HEK293 (cell line): ENCODE results near the gene NEK10.

Experiments
- CTCF ChIA-PET: fragments of 350-600 bp; formaldehyde crosslinking; extraction: SDS; loops from one replicate; lab custom pipeline; 2021; ENCODE audit warnings: antibody characterized with exemption; lab: Yijun Ruan, JAX
- POLR2A ChIA-PET: fragments of 300-600 bp; formaldehyde crosslinking; extraction: SDS; loops from one replicate; lab custom pipeline; 2020; ENCODE audit warnings: antibody characterized with exemption, inconsistent platforms; lab: Yijun Ruan, JAX
- H3K27ac ChIP-seq: fragments of 200-500 bp; sonication (Bioruptor generic); 2 replicates; pipeline ENCODE4 v1.5.1; 2014; ENCODE audit warnings: low read depth, low read length, control low read depth, inconsistent platforms; ENCODE audit errors: extremely low read depth
- H3K36me3 ChIP-seq, 2 experiments: fragments of 200-500 bp in 1 of 2; sonication (Bioruptor generic) in 1 of 2; 1 replicate in 1 of 2; 2 replicates in 1 of 2; pipeline ENCODE4 v1.5.1; 2014 to 2017; ENCODE audit warnings: inconsistent platforms in 2 of 2, low read length in 2 of 2; ENCODE audit not compliant: control insufficient read depth in 2 of 2, insufficient read depth in 1 of 2
- H3K4me1 ChIP-seq: fragments of 200-500 bp; sonication (Bioruptor generic); 2 replicates; pipeline ENCODE4 v1.5.1; 2014; ENCODE audit warnings: mild to moderate bottlenecking, low read length, inconsistent platforms; ENCODE audit not compliant: control insufficient read depth, insufficient read depth
- H3K4me3 ChIP-seq: 2 replicates; pipeline ENCODE4 v1.5.1; 2011; ENCODE audit warnings: low read depth, mild to moderate bottlenecking, control low read depth, low read length, moderate library complexity
- H3K9me3 ChIP-seq: fragments of 200-500 bp; sonication (Bioruptor generic); 2 replicates; pipeline ENCODE4 v1.5.1; 2014; ENCODE audit warnings: low read depth, low read length, inconsistent platforms; ENCODE audit not compliant: control insufficient read depth, insufficient read depth
- GLIS2 ChIP-seq: fragments of 450-650 bp; formaldehyde crosslinking; IDR thresholded peaks from 2 replicates; pipeline ENCODE4 v1.5.1; 2016; ENCODE audit warnings: missing biosample characterization, missing genetic modification characterization
- HOXA7 ChIP-seq: sonication (generic); formaldehyde crosslinking; IDR thresholded peaks from 2 replicates; pipeline ENCODE4 v1.8.1; 2022; ENCODE audit warnings: missing genetic modification reagents, borderline replicate concordance
- KLF10 ChIP-seq: fragments of 450-650 bp; IDR thresholded peaks from 2 replicates; pipeline ENCODE4 v1.5.1; 2018; ENCODE audit warnings: missing biosample characterization, mild to moderate bottlenecking, missing genetic modification characterization
- KLF16 ChIP-seq: fragments of 450-650 bp; formaldehyde crosslinking; IDR thresholded peaks from 2 replicates; pipeline ENCODE4 v1.5.1; 2017; ENCODE audit warnings: missing biosample characterization, missing genetic modification characterization
- KLF8 ChIP-seq: fragments of 450-650 bp; formaldehyde crosslinking; IDR thresholded peaks from 2 replicates; pipeline ENCODE4 v1.5.1; 2016; ENCODE audit warnings: missing biosample characterization, missing genetic modification characterization
- MZF1 ChIP-seq: fragments of 450-650 bp; formaldehyde crosslinking; IDR thresholded peaks from 2 replicates; pipeline ENCODE4 v1.5.1; 2017; ENCODE audit warnings: missing biosample characterization, missing genetic modification characterization, borderline replicate concordance
- REPIN1 ChIP-seq: fragments of 450-650 bp; formaldehyde crosslinking; IDR thresholded peaks from 2 replicates; pipeline ENCODE4 v1.5.1; 2017; ENCODE audit warnings: missing biosample characterization, missing genetic modification characterization, low read depth
- SALL2 ChIP-seq: fragments of 450-650 bp; formaldehyde crosslinking; IDR thresholded peaks from 2 replicates; pipeline ENCODE4 v1.5.0; 2017; ENCODE audit warnings: missing biosample characterization, mild to moderate bottlenecking, missing genetic modification characterization, borderline replicate concordance
- SCRT2 ChIP-seq: fragments of 450-650 bp; formaldehyde crosslinking; IDR thresholded peaks from 2 replicates; pipeline ENCODE4 v1.5.1; 2016; ENCODE audit warnings: missing biosample characterization, missing genetic modification characterization
- SP7 ChIP-seq: fragments of 450-650 bp; formaldehyde crosslinking; IDR thresholded peaks from 2 replicates; pipeline ENCODE4 v1.5.1; 2016; ENCODE audit warnings: missing biosample characterization, missing genetic modification characterization
- TRIM28 ChIP-seq: IDR thresholded peaks from 2 replicates; pipeline ENCODE4 v1.6.1; 2011; ENCODE audit warnings: low read length, control low read depth, borderline replicate concordance
- ZBTB20 ChIP-seq: fragments of 450-650 bp; formaldehyde crosslinking; IDR thresholded peaks from 2 replicates; pipeline ENCODE4 v1.5.1; 2016; ENCODE audit warnings: missing biosample characterization, missing genetic modification characterization
- ZFP69B ChIP-seq: fragments of 450-650 bp; formaldehyde crosslinking; IDR thresholded peaks from 2 replicates; pipeline ENCODE4 v1.5.1; 2016; ENCODE audit warnings: missing biosample characterization, missing genetic modification characterization
- ZNF10 ChIP-seq: fragments of 450-650 bp; formaldehyde crosslinking; IDR thresholded peaks from 2 replicates; pipeline ENCODE4 v1.5.1; 2017; ENCODE audit warnings: missing biosample characterization, missing genetic modification characterization
- ZNF18 ChIP-seq: fragments of 450-650 bp; formaldehyde crosslinking; IDR thresholded peaks from 2 replicates; pipeline ENCODE4 v1.5.1; 2016; ENCODE audit warnings: missing biosample characterization, missing genetic modification characterization
- ZNF221 ChIP-seq: fragments of 450-650 bp; formaldehyde crosslinking; IDR thresholded peaks from 2 replicates; pipeline ENCODE4 v1.5.1; 2017; ENCODE audit warnings: missing biosample characterization, missing genetic modification characterization, borderline replicate concordance
- ZNF324 ChIP-seq: fragments of 450-650 bp; formaldehyde crosslinking; IDR thresholded peaks from 2 replicates; pipeline ENCODE4 v1.5.1; 2016; ENCODE audit warnings: missing biosample characterization, missing genetic modification characterization
- ZNF335 ChIP-seq: fragments of 450-650 bp; formaldehyde crosslinking; conservative IDR thresholded peaks from 2 replicates; pipeline ENCODE4 v1.5.1; 2016; ENCODE audit warnings: missing biosample characterization, missing genetic modification characterization
- ZNF354C ChIP-seq: fragments of 450-650 bp; formaldehyde crosslinking; IDR thresholded peaks from 2 replicates; pipeline ENCODE4 v1.5.1; 2016; ENCODE audit warnings: missing biosample characterization, missing genetic modification characterization, low read depth, borderline replicate concordance
- ZNF366 ChIP-seq: fragments of 450-650 bp; formaldehyde crosslinking; conservative IDR thresholded peaks from 2 replicates; pipeline ENCODE4 v1.5.1; 2016; ENCODE audit warnings: missing biosample characterization, missing genetic modification characterization
- ZNF529 ChIP-seq: fragments of 450-650 bp; formaldehyde crosslinking; IDR thresholded peaks from 2 replicates; pipeline ENCODE4 v1.5.1; 2017; ENCODE audit warnings: missing genetic modification characterization, missing biosample characterization; ENCODE audit not compliant: insufficient replicate concordance
- ZNF530 ChIP-seq: fragments of 450-650 bp; formaldehyde crosslinking; IDR thresholded peaks from 2 replicates; pipeline ENCODE4 v1.5.1; 2016; ENCODE audit warnings: low read depth, missing biosample characterization, missing genetic modification characterization
- ZNF621 ChIP-seq: fragments of 450-650 bp; formaldehyde crosslinking; IDR thresholded peaks from 2 replicates; pipeline ENCODE4 v1.5.1; 2017; ENCODE audit warnings: missing biosample characterization, missing genetic modification characterization
- ZNF624 ChIP-seq: fragments of 450-650 bp; formaldehyde crosslinking; IDR thresholded peaks from 2 replicates; pipeline ENCODE4 v1.5.1; 2017; ENCODE audit warnings: missing biosample characterization, missing genetic modification characterization
- ZSCAN18 ChIP-seq: fragments of 450-650 bp; formaldehyde crosslinking; IDR thresholded peaks from 2 replicates; pipeline ENCODE4 v1.5.1; 2016; ENCODE audit warnings: missing biosample characterization, missing genetic modification characterization

NEK10 gene

DNA sequence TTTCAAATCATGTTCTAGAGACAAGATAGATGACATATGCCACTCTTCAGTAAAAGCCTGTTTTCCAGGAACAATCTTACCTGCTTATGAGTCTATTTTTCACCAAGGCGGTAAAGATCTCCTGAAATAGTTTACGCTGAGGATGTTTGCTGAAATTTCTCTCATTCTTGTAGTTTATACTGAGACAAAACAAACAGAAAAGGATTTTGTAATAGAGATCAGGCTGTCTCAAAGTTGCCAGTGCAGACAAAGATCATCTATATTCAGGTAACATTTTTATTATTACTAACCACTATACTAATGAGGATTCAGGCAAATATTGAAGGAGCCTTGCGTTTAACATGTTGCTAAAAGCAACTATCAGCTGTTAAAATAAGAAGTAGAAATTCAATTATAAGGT, 25.0 kb downstream of the NEK10 start (continued):
- TF ChIP-seq MZF1 (tag by site-specific recombination) (no peak), KLF10 (no peak), KLF8 (tag by site-specific recombination) (no peak), SCRT2 (tag by site-specific recombination) (no peak), ZNF530 (tag by site-specific recombination) (no peak)

- ChIA-PET POLR2A (no interaction called here), CTCF (interaction anchor here (1.5 kb wide), 1 partner anchor 15 kb away, joined by 6 read pairs; no protein-coding TSS in a partner anchor)
- Histone ChIP-seq H3K4me1 (no peaks in the 10 kb centered on the region), H3K4me3 (no peak overlapping the region), H3K27ac (no peak overlapping the region), H3K9me3 (no peaks in the 10 kb centered on the region), H3K36me3 (no peaks in the 10 kb centered on the region)
- no peak for TF ChIP-seq ZNF221 (tag by site-specific recombination)
- TF ChIP-seq REPIN1: no peak
- no peak for TF ChIP-seq ZNF529 (tag by site-specific recombination)
- TF ChIP-seq ZNF10 (tag by site-specific recombination): no peak
- TF ChIP-seq ZSCAN18 (tag by site-specific recombination): no peak
- no peak for TF ChIP-seq ZNF324 (tag by site-specific recombination)
- TF ChIP-seq GLIS2 (tag by site-specific recombination): no peak
- TF ChIP-seq HOXA7 (CRISPR knock-in tag): no peak
- no peak for TF ChIP-seq ZNF624 (tag by site-specific recombination)
These were observed 26.9 kb downstream of the NEK10 start for GRCh38 chr3:27342267-27342666.

DNA sequence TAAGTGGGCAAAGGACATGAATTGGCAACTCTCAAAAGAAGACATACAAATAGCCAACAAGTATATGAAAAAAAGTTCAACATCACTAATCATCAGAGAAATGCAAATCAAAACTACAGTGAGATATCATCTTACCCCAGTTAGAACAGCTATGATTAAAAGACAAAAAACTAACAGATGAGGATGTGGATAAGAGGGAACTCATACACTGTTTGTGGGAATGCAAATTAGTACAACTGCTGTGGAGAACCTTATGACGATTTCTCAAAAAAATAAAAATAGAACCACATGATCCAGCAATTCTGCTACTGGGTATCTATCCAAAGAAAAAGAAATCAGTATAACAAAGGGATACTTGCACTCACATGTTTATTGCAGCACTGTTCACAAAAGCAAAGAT, 28.6 kb downstream of the NEK10 start:
- Histone ChIP-seq H3K36me3 (no peaks in the 10 kb centered on the region), H3K4me1 (no peaks in the 10 kb centered on the region), H3K4me3 (no peak overlapping the region), H3K9me3 (no peaks in the 10 kb centered on the region), H3K27ac (no peak overlapping the region)
- POLR2A ChIA-PET: no interaction called here
- CTCF ChIA-PET: no interaction called here
- TF ChIP-seq ZNF621 (tag by site-specific recombination): no peak
- TF ChIP-seq ZNF366 (tag by site-specific recombination): no peak
- TF ChIP-seq ZNF18: no peak
- TF ChIP-seq TRIM28: no peak
- no peak for TF ChIP-seq ZNF335 (tag by site-specific recombination)
- TF ChIP-seq SALL2 (tag by site-specific recombination): no peak
- no peak for TF ChIP-seq ZFP69B (tag by site-specific recombination)
- no peak for TF ChIP-seq ZNF354C (tag by site-specific recombination)
- TF ChIP-seq MZF1 (tag by site-specific recombination): no peak
- no peak for TF ChIP-seq KLF16 (tag by site-specific recombination)
- no peak for TF ChIP-seq SP7
- TF ChIP-seq ZBTB20: no peak
- no peak for TF ChIP-seq ZNF624 (tag by site-specific recombination)
